ENCODE data around the gene PRR5. TPM values are rescaled to one million over a fixed set of nuclear protein-coding genes. Genes with fewer than 3 reads are reported as not detected.
A peak's percentile ranks its signal among the peaks of the same experiment; 100 is the strongest.

PRR5 gene
- total RNA-seq, 3 donors from 2014 or later, result 23.7 to 39.5 (median 29.5) TPM

DNA sequence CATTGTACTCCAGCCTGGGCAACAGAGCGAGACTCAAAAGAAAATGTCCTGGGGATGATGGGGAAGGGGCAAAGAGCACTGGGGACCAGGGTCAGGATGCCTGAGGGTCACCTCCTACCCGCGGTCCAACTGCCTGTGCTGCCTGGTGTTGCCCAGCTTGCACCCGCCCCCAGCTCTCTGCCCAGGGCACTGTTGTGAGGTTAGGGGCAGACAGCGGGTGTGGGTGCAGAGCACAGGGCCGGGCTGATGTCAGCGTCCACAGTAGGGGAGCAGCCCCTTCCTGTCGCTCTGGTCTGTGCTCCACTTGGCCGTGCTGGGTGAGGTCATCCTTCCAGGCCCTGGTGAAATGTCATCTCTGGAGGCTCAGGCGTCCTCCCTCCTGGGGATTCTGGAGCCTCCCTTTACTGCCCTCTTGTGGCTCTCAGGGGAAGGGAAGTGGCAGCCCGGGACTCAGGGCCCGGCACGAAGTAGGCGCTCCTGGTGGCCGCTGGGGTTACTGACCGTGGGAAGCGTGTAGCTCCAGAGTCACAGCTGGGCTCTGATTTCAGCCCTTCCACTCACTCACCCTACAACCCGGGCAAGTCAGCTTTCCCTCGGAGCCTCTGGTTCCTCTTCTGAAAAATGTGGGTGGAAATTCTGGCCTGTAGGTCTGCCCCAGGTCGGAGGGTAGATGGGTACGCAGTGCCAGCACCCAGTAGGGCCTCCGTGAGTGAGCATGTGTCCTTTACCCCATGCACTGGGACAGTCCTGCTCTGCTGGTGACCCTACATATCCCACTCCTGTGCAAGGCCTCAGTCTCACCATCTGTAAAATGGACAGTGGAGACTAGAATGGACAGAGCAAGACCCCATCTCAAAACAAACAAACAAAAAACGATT is 17.3 kb upstream of the PRR5 start:
- Histone ChIP-seq H3K4me1 (no peaks in the 10 kb centered on the region), H3K27me3 (no peaks in the 10 kb centered on the region), H3K27ac (peak overlapping the region in 1 of 2 donors; percentile 76), H3K4me3 (no peak overlapping the region), H3K36me3 (no peaks in the 10 kb centered on the region), H3K9me3 (no peaks in the 10 kb centered on the region)
- DNase-seq (ENCODE audit: low spot score in 2 of 2), result peak; percentile 70 to 86
- peak; percentile 18 to 51 (median 32) for TF ChIP-seq POLR2AphosphoS5 (IDR thresholded peaks at IDR 0.05)
- no peak for TF ChIP-seq POLR2A (IDR thresholded peaks at IDR 0.05)
- TF ChIP-seq, protein P1, sequence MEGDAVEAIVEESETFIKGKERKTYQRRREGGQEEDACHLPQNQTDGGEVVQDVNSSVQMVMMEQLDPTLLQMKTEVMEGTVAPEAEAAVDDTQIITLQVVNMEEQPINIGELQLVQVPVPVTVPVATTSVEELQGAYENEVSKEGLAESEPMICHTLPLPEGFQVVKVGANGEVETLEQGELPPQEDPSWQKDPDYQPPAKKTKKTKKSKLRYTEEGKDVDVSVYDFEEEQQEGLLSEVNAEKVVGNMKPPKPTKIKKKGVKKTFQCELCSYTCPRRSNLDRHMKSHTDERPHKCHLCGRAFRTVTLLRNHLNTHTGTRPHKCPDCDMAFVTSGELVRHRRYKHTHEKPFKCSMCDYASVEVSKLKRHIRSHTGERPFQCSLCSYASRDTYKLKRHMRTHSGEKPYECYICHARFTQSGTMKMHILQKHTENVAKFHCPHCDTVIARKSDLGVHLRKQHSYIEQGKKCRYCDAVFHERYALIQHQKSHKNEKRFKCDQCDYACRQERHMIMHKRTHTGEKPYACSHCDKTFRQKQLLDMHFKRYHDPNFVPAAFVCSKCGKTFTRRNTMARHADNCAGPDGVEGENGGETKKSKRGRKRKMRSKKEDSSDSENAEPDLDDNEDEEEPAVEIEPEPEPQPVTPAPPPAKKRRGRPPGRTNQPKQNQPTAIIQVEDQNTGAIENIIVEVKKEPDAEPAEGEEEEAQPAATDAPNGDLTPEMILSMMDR (IDR thresholded peaks at IDR 0.05), result peak; percentile 68 to 99 (median 94)
- intact Hi-C loops (cut with DNase I; ENCODE audit: low total_unique reads), result no loop called here

DNA sequence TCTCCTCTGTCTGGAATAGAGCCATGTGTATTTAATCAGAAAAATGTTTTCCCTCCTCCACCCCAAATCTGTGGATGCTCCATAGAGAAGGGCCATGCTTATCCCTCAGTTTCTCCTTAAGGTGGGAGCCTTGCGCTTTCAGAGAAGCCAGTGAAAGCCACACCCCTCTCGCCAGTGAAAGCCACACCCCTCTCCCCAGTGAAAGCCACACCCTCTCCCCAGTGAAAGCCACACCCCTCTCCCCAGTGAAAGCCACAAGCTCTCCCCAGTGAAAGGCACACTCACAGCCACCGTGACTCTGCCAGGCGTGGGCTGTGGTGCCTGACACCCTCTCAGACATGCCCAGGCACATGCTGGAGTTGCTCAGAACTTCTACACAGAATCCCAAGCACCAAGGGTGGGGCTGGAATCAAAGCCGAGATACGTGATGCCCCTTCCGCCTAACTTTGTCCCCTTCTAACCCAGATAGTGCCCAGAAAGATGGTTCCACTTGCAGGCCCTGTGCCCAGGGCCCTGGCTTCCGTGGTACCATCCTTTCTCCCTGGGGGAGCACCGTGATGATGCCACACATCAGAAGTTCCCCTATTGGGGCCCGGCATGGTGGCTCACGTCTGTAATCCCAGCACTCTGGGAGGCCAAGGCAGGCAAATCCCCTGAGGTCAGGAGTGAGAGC is 16.5 kb upstream of the PRR5 start:
- Histone ChIP-seq H3K4me1 (no peaks in the 10 kb centered on the region), H3K9me3 (no peaks in the 10 kb centered on the region), H3K36me3 (no peaks in the 10 kb centered on the region), H3K27ac (no peak overlapping the region), H3K4me3 (no peak overlapping the region), H3K27me3 (no peaks in the 10 kb centered on the region)
- TF ChIP-seq, protein P1 (IDR thresholded peaks at IDR 0.05), result no peak
- TF ChIP-seq POLR2A (IDR thresholded peaks at IDR 0.05), result no peak
- TF ChIP-seq POLR2AphosphoS5 (IDR thresholded peaks at IDR 0.05), result no peak
- DNase-seq (ENCODE audit: low spot score in 2 of 2), result peak in 1 of 2 donors; percentile 37
- intact Hi-C loops (cut with DNase I; ENCODE audit: low total_unique reads), result no loop called here

DNA sequence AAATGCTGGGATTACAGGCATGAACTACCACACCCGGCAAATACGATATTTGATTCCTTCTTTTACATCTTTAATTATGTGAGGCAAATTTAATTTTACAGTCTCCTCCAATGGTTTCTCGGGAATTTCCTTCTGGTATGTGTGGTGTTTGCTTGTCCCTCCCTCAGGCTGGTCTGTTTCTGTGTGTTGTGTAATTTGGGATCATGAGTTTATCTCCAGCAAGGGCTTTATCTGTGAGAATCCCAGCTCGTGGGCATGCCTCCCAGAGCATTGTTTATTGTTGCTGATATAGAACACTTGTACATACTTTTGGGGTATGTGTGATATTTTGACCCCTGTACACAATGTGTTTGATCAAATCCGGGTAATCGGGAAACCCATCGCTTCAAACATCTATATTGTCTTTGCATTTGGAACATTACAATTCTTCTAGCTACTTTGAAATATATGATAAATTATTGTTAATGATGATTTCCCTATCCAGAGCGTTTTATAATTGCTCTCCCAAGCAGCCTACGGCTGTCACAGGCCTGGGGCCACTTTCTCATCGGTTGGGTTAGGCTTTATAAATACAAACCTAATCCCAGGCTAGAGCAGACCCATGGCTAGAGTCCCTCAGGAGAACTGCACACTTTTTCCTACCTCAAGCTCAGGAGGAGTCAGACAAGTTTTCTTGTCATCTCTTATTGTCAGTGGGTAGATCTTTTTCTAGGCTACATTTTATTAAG is 15.0 kb upstream of the PRR5 start:
- Histone ChIP-seq H3K27ac (no peak overlapping the region), H3K36me3 (no peaks in the 10 kb centered on the region), H3K4me1 (no peaks in the 10 kb centered on the region), H3K9me3 (no peaks in the 10 kb centered on the region), H3K27me3 (no peaks in the 10 kb centered on the region), H3K4me3 (no peak overlapping the region)
- DNase-seq (ENCODE audit: low spot score in 2 of 2), result no peak
- intact Hi-C loops (cut with DNase I; ENCODE audit: low total_unique reads), result no loop called here
- no peak for TF ChIP-seq POLR2AphosphoS5 (IDR thresholded peaks at IDR 0.05)
- TF ChIP-seq, protein P1 (IDR thresholded peaks at IDR 0.05), result no peak
- no peak for TF ChIP-seq POLR2A (IDR thresholded peaks at IDR 0.05)

DNA sequence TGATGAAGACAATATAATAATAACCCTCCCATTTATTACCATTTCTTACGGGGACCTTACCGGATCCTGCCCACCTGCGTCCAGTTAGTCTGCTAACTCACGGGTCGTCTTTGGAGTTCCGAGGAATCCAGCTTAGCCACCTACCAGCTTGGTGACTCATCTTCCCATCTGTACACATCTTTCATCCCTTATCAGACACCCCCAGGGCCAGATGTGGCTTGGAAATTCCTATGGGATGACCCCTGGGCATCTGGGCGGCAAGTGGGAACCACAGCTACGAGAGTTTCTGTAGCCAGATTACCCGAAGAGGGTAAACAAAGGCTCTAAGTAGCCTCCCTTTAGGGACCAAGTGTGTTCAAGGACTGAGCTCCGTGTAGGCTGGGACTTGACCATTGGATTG is 12.8 kb upstream of the PRR5 start:
- intact Hi-C loops (cut with DNase I; ENCODE audit: low total_unique reads), result no loop called here
- no peaks in the 10 kb centered on the region for H3K36me3 ChIP-seq
- no peak overlapping the region for H3K4me3 ChIP-seq
- no peak for TF ChIP-seq POLR2A (IDR thresholded peaks at IDR 0.05)
- TF ChIP-seq POLR2AphosphoS5 (IDR thresholded peaks at IDR 0.05), result no peak
- TF ChIP-seq, protein P1 (IDR thresholded peaks at IDR 0.05), result no peak
- H3K4me1 ChIP-seq, result no peaks in the 10 kb centered on the region
- DNase-seq (ENCODE audit: low spot score in 2 of 2), result no peak
- H3K9me3 ChIP-seq, result no peaks in the 10 kb centered on the region
- H3K27ac ChIP-seq, result no peak overlapping the region
- no peaks in the 10 kb centered on the region for H3K27me3 ChIP-seq
